ENCODE results near the gene JAK2. TPM values are rescaled to one million over a fixed set of nuclear protein-coding genes. Genes with fewer than 3 reads are reported as not detected.
"Not testable (repeated sequence)": the region's sequence is repeated elsewhere in the genome, so short reads cannot be mapped to it uniquely, and the experiment has no call there.

JAK2 gene
- total RNA-seq, 2 experiments from 2014 or later, result 28.4 to 29.0 TPM

DNA sequence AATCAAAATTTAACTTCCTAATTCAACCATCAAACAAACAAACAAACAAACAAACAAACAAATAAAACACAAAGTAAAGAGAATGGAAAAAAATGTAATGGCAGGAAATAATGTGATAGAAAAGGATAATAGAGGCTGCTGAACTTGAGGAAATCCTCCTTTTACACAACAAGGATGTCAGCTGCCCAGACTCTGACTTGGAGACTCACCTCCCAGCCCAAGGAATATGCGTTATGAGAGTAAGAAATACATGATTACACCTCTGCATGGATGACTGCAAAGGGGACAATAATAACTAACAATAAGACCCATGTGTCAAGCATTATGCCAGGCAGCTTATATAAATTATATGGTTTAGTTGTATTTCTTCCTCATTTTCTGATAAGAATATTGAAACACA is 46.6 kb upstream of the JAK2 start:
- H3K27ac Mint-ChIP-seq, result peak overlapping the region; percentile 89
- POLR2A ChIA-PET, result interaction anchor here (3.4 to 4.0 kb wide), 2 partner anchors 32 to 41 kb away, joined by 15 to 21 read pairs; no protein-coding TSS in a partner anchor
- H3K9me3 Mint-ChIP-seq, result peaks cover 2% of the 10 kb centered on the region
- H3K36me3 Mint-ChIP-seq (ENCODE audit: low read depth), result no peaks in the 10 kb centered on the region
- intact Hi-C loops (cut with micrococcal nuclease), result loop anchor here (10.0 kb wide), 1 partner anchor 516 kb away; the partner anchor contains the start of gene CD274
- peak overlapping the region; percentile 14 for H3K4me3 Mint-ChIP-seq
- CTCF ChIA-PET, result interaction anchor here (0.8 to 2.5 kb wide), 7 partner anchors 14 to 648 kb away, joined by 3 to 10 read pairs (median 3); partner anchors contain the start of gene JAK2
- TF ChIP-seq, protein P1, sequence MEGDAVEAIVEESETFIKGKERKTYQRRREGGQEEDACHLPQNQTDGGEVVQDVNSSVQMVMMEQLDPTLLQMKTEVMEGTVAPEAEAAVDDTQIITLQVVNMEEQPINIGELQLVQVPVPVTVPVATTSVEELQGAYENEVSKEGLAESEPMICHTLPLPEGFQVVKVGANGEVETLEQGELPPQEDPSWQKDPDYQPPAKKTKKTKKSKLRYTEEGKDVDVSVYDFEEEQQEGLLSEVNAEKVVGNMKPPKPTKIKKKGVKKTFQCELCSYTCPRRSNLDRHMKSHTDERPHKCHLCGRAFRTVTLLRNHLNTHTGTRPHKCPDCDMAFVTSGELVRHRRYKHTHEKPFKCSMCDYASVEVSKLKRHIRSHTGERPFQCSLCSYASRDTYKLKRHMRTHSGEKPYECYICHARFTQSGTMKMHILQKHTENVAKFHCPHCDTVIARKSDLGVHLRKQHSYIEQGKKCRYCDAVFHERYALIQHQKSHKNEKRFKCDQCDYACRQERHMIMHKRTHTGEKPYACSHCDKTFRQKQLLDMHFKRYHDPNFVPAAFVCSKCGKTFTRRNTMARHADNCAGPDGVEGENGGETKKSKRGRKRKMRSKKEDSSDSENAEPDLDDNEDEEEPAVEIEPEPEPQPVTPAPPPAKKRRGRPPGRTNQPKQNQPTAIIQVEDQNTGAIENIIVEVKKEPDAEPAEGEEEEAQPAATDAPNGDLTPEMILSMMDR (IDR thresholded peaks at IDR 0.05), result no peak
- ATAC-seq (no peak), DNase-seq (no peak)
- H3K27me3 Mint-ChIP-seq, result no peaks in the 10 kb centered on the region
- H3K4me1 Mint-ChIP-seq (ENCODE audit: low read depth), result peaks cover 73% of the 10 kb centered on the region

DNA sequence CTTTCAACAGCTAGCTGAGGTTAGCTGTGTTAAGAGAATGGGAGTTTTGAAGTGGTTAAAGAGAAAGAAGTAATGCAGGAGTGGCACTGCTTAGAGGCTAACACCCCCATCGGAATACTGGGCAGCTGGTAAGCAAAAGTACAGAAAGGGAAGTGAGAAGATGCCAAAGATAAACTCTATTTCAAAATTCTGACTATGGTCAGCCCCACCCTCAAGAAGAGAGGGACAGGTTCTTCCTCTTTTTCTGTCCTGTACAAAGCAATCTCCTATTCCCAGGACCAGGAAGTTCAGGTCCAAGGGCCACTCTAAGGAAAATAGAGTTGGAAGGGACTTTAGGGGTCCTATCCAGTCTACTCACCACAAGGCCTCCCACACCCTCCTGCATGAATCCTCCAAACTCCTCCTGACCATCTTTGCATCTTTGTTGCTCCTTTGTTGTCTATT is 45.9 kb upstream of the JAK2 start:
- H3K27me3 Mint-ChIP-seq, result no peaks in the 10 kb centered on the region
- H3K4me3 Mint-ChIP-seq, result peak overlapping the region; percentile 14
- peak overlapping the region; percentile 89 for H3K27ac Mint-ChIP-seq
- DNase-seq (peak; percentile 47), ATAC-seq (peak; percentile 63)
- peaks cover 76% of the 10 kb centered on the region for H3K4me1 Mint-ChIP-seq (ENCODE audit: low read depth)
- no peaks in the 10 kb centered on the region for H3K36me3 Mint-ChIP-seq (ENCODE audit: low read depth)
- ChIA-PET POLR2A (interaction anchor here (3.4 to 4.0 kb wide), 2 partner anchors 32 to 41 kb away, joined by 15 to 21 read pairs; no protein-coding TSS in a partner anchor), CTCF (interaction anchor here (1.2 to 2.5 kb wide), 4 partner anchors 15 to 49 kb away, joined by 3 to 10 read pairs (median 6); partner anchors contain the start of gene JAK2)
- TF ChIP-seq, protein P1 (IDR thresholded peaks at IDR 0.05), result no peak
- peaks cover 2% of the 10 kb centered on the region for H3K9me3 Mint-ChIP-seq
- intact Hi-C loops (cut with micrococcal nuclease), result loop anchor here (10.0 kb wide), 1 partner anchor 516 kb away; the partner anchor contains the start of gene CD274

DNA sequence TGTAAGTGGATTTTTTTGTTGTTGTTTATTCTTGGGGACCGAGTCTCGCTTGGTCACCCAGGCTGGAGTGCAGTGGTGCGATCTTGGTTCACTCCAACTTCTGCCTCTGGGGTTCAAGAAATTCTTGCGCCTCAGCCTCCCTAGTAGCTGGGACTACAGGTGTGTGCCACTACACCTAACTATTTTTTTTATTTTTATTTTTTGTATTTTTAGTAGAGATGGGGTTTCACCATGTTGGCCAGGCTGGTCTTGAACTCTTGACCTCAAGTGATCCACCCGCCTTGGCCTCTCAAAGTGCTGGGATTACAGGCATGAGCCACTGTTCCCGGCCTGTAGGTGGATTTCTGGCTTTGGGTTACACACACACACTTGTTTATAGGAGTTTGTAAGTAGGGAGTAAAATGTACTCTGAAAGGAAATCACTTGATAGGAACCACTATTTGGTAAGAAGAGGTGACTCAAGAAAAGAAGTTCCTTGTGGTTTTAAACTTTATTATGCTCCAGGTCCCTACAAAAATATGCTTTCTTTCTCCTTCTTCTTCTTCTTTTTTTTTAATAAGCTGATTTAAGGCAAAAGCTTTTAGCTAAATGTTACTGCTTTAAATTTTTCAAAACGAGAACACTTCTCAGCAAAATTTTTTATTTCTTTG is 42.9 kb upstream of the JAK2 start:
- ATAC-seq; H3K9me3 Mint-ChIP-seq; H3K36me3 Mint-ChIP-seq (ENCODE audit: low read depth); intact Hi-C loops (cut with micrococcal nuclease); H3K4me3 Mint-ChIP-seq; H3K27me3 Mint-ChIP-seq; DNase-seq: not testable (repeated sequence)
- POLR2A ChIA-PET, result interaction anchor here (0.9 to 1.6 kb wide), 2 partner anchors 28 to 29 kb away, joined by 4 to 6 read pairs; no protein-coding TSS in a partner anchor
- Mint-ChIP-seq H3K4me1 (ENCODE audit: low read depth) (peaks cover 74% of the 10 kb centered on the region), H3K27ac (peak overlapping the region; percentile 76)
- CTCF ChIA-PET, result interaction anchor here (0.8 to 2.0 kb wide), 2 partner anchors 17 to 41 kb away, joined by 3 to 8 read pairs; no protein-coding TSS in a partner anchor

DNA sequence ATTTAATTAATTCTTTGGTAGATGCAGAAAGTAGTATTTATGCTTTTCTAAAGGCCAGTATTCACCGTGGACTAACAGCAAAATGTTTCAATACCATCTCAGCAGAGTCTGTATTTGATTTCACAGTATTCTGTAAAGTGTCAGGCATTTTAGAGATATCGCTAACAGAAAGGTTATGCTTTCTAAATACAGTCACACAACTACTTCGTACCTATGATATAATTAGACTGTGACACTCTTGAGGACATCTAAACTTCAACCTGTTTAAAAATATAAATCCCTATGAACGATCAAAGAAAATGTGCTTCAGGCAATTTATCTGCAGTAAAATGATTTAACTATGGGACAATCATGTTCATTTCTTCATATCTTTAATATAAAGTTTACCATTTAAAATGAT is 41.7 kb upstream of the JAK2 start:
- no peak for ATAC-seq
- POLR2A ChIA-PET, result interaction anchor here (0.9 kb wide), 1 partner anchor 41 kb away, joined by 3 read pairs; the partner anchor contains the start of gene JAK2

DNA sequence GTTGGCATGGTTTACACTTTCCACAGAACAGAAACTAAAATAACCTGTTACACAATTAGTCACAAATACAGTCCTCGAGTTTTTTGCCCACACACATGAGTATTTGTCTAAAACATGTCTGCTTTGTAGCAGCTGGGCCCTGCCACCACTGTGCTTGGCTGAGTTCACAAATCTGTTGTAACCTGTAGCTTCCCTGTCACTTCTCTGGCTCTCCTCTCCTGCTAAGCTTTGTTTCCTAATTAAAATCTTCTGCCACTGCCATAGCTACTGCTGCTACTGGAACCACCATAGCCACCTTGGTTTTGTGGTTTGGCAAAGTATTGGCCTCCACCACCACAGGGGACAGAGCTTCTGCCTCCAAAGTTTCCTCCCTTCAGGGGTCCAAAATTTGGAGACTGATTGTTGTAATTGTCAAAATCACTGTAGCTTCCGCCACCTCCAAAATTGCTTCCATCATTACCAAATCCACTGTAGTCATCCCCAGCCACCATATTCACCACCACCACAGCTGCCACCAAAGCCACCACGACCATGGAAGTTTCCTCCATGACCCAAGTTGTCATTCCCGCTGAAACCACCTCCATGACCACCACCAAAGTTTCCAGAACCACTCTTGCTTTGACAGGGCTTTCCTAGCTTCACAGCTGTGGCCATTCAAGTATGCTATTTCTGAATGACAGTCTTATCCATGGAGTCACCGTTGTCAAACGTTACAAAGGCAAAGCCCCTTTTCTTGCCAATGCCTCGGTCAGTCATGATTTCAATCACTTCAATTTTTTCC is 40.5 kb upstream of the JAK2 start:
- DNase-seq, result peak; percentile 69
- H3K4me1 Mint-ChIP-seq (ENCODE audit: low read depth), result peaks cover 49% of the 10 kb centered on the region
- ATAC-seq; H3K27me3 Mint-ChIP-seq; H3K36me3 Mint-ChIP-seq (ENCODE audit: low read depth); intact Hi-C loops (cut with micrococcal nuclease); H3K9me3 Mint-ChIP-seq: not testable (repeated sequence)
- ChIA-PET POLR2A (interaction anchor here (1.1 to 1.2 kb wide), 2 partner anchors 25 to 40 kb away, joined by 3 to 4 read pairs; partner anchors contain the start of gene JAK2), CTCF (interaction anchor here (1.1 kb wide), 2 partner anchors 13 to 43 kb away, joined by 3 to 4 read pairs; no protein-coding TSS in a partner anchor)
- H3K27ac Mint-ChIP-seq, result peak overlapping the region; percentile 94
- H3K4me3 Mint-ChIP-seq, result peak overlapping the region; percentile 41

More for the DNA sequence above, 41.7 kb upstream of the JAK2 start:
- TF ChIP-seq, protein P1 (IDR thresholded peaks at IDR 0.05), result no peak
- CTCF ChIA-PET, result interaction anchor here (2.0 kb wide), 1 partner anchor 40 kb away, joined by 8 read pairs; no protein-coding TSS in a partner anchor
- peaks cover 3% of the 10 kb centered on the region for H3K9me3 Mint-ChIP-seq
- DNase-seq, result no peak
- no peaks in the 10 kb centered on the region for H3K27me3 Mint-ChIP-seq
- H3K36me3 Mint-ChIP-seq (ENCODE audit: low read depth), result peaks cover 7% of the 10 kb centered on the region
- peak overlapping the region; percentile 52 for H3K27ac Mint-ChIP-seq
- intact Hi-C loops (cut with micrococcal nuclease), result no loop called here
- no peak overlapping the region for H3K4me3 Mint-ChIP-seq
- peaks cover 62% of the 10 kb centered on the region for H3K4me1 Mint-ChIP-seq (ENCODE audit: low read depth)
